GM23248 (cell line): ENCODE results near the gene C2orf78.

Experiments used
- EZH2 ChIP-seq: fragments of 200-600 bp; sonication (generic); IDR thresholded peaks from 2 replicates; pipeline ENCODE4 v1.6.1; 2018; ENCODE audit warnings: antibody characterized with exemption, mild to moderate bottlenecking; ENCODE audit not compliant: insufficient read depth, poor library complexity, severe bottlenecking
- EZH2phosphoT487 ChIP-seq: fragments of 200-600 bp; sonication (generic); IDR thresholded peaks from 2 replicates; pipeline ENCODE4 v1.6.1; 2018; ENCODE audit warnings: antibody characterized with exemption, moderate library complexity, mild to moderate bottlenecking, low read depth; ENCODE audit not compliant: insufficient read depth

DNA sequence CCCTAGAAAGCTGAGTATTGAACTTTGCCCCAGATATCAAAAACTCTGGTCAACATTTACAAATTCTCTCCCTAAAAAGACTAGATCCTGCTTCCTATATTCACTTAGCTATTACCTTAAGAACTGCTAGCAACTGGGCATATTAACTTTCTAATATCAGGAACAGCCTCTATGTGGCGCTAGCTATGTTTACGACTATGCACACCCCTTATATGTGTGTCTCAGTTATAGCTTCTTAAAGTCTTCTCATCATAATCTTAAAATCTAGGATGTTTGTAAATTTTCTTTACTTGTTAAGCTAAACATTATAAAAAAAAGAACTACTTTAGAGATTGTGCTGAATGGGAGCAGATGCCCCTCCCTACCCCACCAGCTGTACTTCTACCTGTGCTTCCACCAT lies 43.0 kb downstream of the C2orf78 start:
- no peak for TF ChIP-seq EZH2phosphoT487
- no peak for TF ChIP-seq EZH2
